ENCODE data around the gene RHBDL2. TPM values are rescaled to one million over a fixed set of nuclear protein-coding genes. Genes with fewer than 3 reads are reported as not detected.
"Not testable (repeated sequence)": the region's sequence is repeated elsewhere in the genome, so short reads cannot be mapped to it uniquely, and the experiment has no call there.

The RHBDL2 gene
- not detected for total RNA-seq

- Mint-ChIP-seq H3K4me3 (no peak within 1 kb of the TSS), H3K36me3 (no peaks in the 10 kb centered on the region), H3K9me3 (no peaks in the 10 kb centered on the region), H3K4me1 (no peaks in the 10 kb centered on the region), H3K27ac (no peak within 1 kb of the TSS), H3K27me3 (no peaks in the 10 kb centered on the region)
- no peak for DNase-seq
These were observed at the start of gene RHBDL2 for GRCh38 chr1:38941527-38942019. TSS of gene RHBDL2 (minus strand) at chr1:38941830. CDS start at chr1:38919212, 22,618 bp downstream.

- Mint-ChIP-seq H3K27me3 (no peaks in the 10 kb centered on the region), H3K4me1 (peaks cover 40% of the 10 kb centered on the region)
- peak; percentile 99 for DNase-seq
These were observed 49.4 kb upstream of the RHBDL2 start, which contains the start of gene AKIRIN1 for GRCh38 chr1:38990738-38991637. TSS of gene AKIRIN1 (plus strand) at chr1:38991276. CDS start at chr1:38991381, 105 bp downstream.

GRCh38 chr1:38990386-38990737, 48.7 kb upstream of the RHBDL2 start:
- H3K36me3 Mint-ChIP-seq = peaks cover 29% of the 10 kb centered on the region
- H3K27ac Mint-ChIP-seq = peak overlapping the region; percentile 89
- peaks cover 35% of the 10 kb centered on the region for H3K4me1 Mint-ChIP-seq
- peak overlapping the region; percentile 81 for H3K4me3 Mint-ChIP-seq
- DNase-seq = no peak
- no peaks in the 10 kb centered on the region for H3K27me3 Mint-ChIP-seq
- no peaks in the 10 kb centered on the region for H3K9me3 Mint-ChIP-seq

More at GRCh38 chr1:38990738-38991637, 49.4 kb upstream of the RHBDL2 start, which contains the start of gene AKIRIN1:
- Mint-ChIP-seq H3K27ac (peak within 1 kb of the TSS; percentile 89), H3K36me3 (peaks cover 36% of the 10 kb centered on the region), H3K4me3 (peak within 1 kb of the TSS; percentile 93), H3K9me3 (no peaks in the 10 kb centered on the region)

GRCh38 chr1:38989979-38990378, 48.3 kb upstream of the RHBDL2 start:
- Mint-ChIP-seq H3K36me3 (peaks cover 26% of the 10 kb centered on the region), H3K4me3 (peak overlapping the region; percentile 81), H3K27me3 (no peaks in the 10 kb centered on the region), H3K27ac (peak overlapping the region; percentile 89), H3K4me1 (peaks cover 32% of the 10 kb centered on the region), H3K9me3 (no peaks in the 10 kb centered on the region)
- no peak for DNase-seq

- H3K9me3 Mint-ChIP-seq, H3K27ac Mint-ChIP-seq, H3K4me1 Mint-ChIP-seq, H3K4me3 Mint-ChIP-seq, DNase-seq, H3K36me3 Mint-ChIP-seq, H3K27me3 Mint-ChIP-seq: not testable (repeated sequence)
These were observed 37.8 kb upstream of the RHBDL2 start for GRCh38 chr1:38979380-38979779.

GRCh38 chr1:38978245-38978542, 36.6 kb upstream of the RHBDL2 start:
- not testable (repeated sequence) for H3K36me3 Mint-ChIP-seq, H3K9me3 Mint-ChIP-seq, H3K27me3 Mint-ChIP-seq, H3K27ac Mint-ChIP-seq, H3K4me1 Mint-ChIP-seq
- H3K4me3 Mint-ChIP-seq = peak overlapping the region; percentile 48
- peak; percentile 18 for DNase-seq

- H3K36me3 Mint-ChIP-seq, H3K27me3 Mint-ChIP-seq, H3K9me3 Mint-ChIP-seq, H3K4me1 Mint-ChIP-seq: not testable (repeated sequence)
- Mint-ChIP-seq H3K4me3 (peak overlapping the region; percentile 48), H3K27ac (peak overlapping the region; percentile 73)
- peak; percentile 52 for DNase-seq
These were observed 36.0 kb upstream of the RHBDL2 start for GRCh38 chr1:38977399-38978244.

- Mint-ChIP-seq H3K4me3 (no peak overlapping the region), H3K27me3 (no peaks in the 10 kb centered on the region), H3K36me3 (peaks cover 7% of the 10 kb centered on the region), H3K4me1 (peaks cover 5% of the 10 kb centered on the region), H3K9me3 (peaks cover 7% of the 10 kb centered on the region), H3K27ac (no peak overlapping the region)
- DNase-seq = no peak
These were observed 32.2 kb upstream of the RHBDL2 start for GRCh38 chr1:38973659-38974437.

GRCh38 chr1:38973145-38973544, 31.5 kb upstream of the RHBDL2 start:
- not testable (repeated sequence) for H3K4me3 Mint-ChIP-seq

GRCh38 chr1:38964140-38964548, 22.5 kb upstream of the RHBDL2 start:
- Mint-ChIP-seq H3K27me3 (no peaks in the 10 kb centered on the region), H3K27ac (no peak overlapping the region), H3K36me3 (no peaks in the 10 kb centered on the region), H3K9me3 (no peaks in the 10 kb centered on the region), H3K4me1 (peaks cover 6% of the 10 kb centered on the region), H3K4me3 (no peak overlapping the region)
- no peak for DNase-seq

More at GRCh38 chr1:38973145-38973544, 31.5 kb upstream of the RHBDL2 start:
- H3K36me3 Mint-ChIP-seq, H3K27ac Mint-ChIP-seq, DNase-seq, H3K9me3 Mint-ChIP-seq, H3K27me3 Mint-ChIP-seq, H3K4me1 Mint-ChIP-seq: not testable (repeated sequence)

- H3K4me1 Mint-ChIP-seq = peaks cover 6% of the 10 kb centered on the region
- DNase-seq = no peak
- no peak overlapping the region for H3K4me3 Mint-ChIP-seq
- H3K27me3 Mint-ChIP-seq = no peaks in the 10 kb centered on the region
- no peaks in the 10 kb centered on the region for H3K36me3 Mint-ChIP-seq
- H3K27ac Mint-ChIP-seq = no peak overlapping the region
- no peaks in the 10 kb centered on the region for H3K9me3 Mint-ChIP-seq
These were observed 20.9 kb upstream of the RHBDL2 start for GRCh38 chr1:38962560-38962959.

- H3K36me3 Mint-ChIP-seq = no peaks in the 10 kb centered on the region
- peaks cover 6% of the 10 kb centered on the region for H3K4me1 Mint-ChIP-seq
- no peaks in the 10 kb centered on the region for H3K9me3 Mint-ChIP-seq
- H3K27me3 Mint-ChIP-seq = no peaks in the 10 kb centered on the region
- H3K4me3 Mint-ChIP-seq = no peak overlapping the region
- DNase-seq = no peak
- H3K27ac Mint-ChIP-seq = no peak overlapping the region
These were observed 20.5 kb upstream of the RHBDL2 start for GRCh38 chr1:38962113-38962512.

- Mint-ChIP-seq H3K27me3 (no peaks in the 10 kb centered on the region), H3K4me1 (peaks cover 4% of the 10 kb centered on the region), H3K9me3 (no peaks in the 10 kb centered on the region), H3K27ac (no peak overlapping the region), H3K36me3 (no peaks in the 10 kb centered on the region), H3K4me3 (no peak overlapping the region)
- DNase-seq = no peak
These were observed 17.3 kb upstream of the RHBDL2 start for GRCh38 chr1:38958967-38959366.

GRCh38 chr1:38953433-38953860, 11.8 kb upstream of the RHBDL2 start:
- Mint-ChIP-seq H3K4me3 (no peak overlapping the region), H3K27me3 (no peaks in the 10 kb centered on the region), H3K36me3 (no peaks in the 10 kb centered on the region), H3K4me1 (peaks cover 8% of the 10 kb centered on the region), H3K27ac (no peak overlapping the region), H3K9me3 (no peaks in the 10 kb centered on the region)
- no peak for DNase-seq

GRCh38 chr1:38950553-38950952, 8.9 kb upstream of the RHBDL2 start:
- no peaks in the 10 kb centered on the region for H3K36me3 Mint-ChIP-seq

More at GRCh38 chr1:38950553-38950952, 8.9 kb upstream of the RHBDL2 start:
- Mint-ChIP-seq H3K27ac (no peak overlapping the region), H3K27me3 (no peaks in the 10 kb centered on the region), H3K9me3 (no peaks in the 10 kb centered on the region), H3K4me1 (peaks cover 8% of the 10 kb centered on the region), H3K4me3 (no peak overlapping the region)
- no peak for DNase-seq

Data from activated naive CD8-positive, alpha-beta T cell treated with anti-CD3 and anti-CD28 coated beads for 36 hours (primary cell).